H7 (cell line): ENCODE results near the gene ERC2. TPM values are rescaled to one million over a fixed set of nuclear protein-coding genes. Genes with fewer than 3 reads are reported as not detected.

Source experiments
- DNase-seq: peaks from one replicate; pipeline ENCODE4 v3.0.0; 2012
- H3K27me3 ChIP-seq: 2 replicates; pipeline ENCODE4 v1.6.0; 2011; ENCODE audit warnings: mild to moderate bottlenecking, low read length; ENCODE audit not compliant: control insufficient read depth, insufficient read depth
- H3K36me3 ChIP-seq: replicated peaks from 2 replicates; pipeline ENCODE4 v1.5.1; 2011; ENCODE audit warnings: low read length; ENCODE audit not compliant: control insufficient read depth, insufficient read depth
- H3K4me3 ChIP-seq: 2 replicates; pipeline ENCODE4 v1.5.1; 2011; ENCODE audit warnings: low read depth, mild to moderate bottlenecking, control low read depth, low read length, moderate library complexity; ENCODE audit not compliant: insufficient read depth
- total RNA-seq: library from RNA; depleted of rRNA; stranded (reverse); fragments of >200 nt; shearing (Covaris generic); gene quantifications from 2 replicates; pipeline ENCODE4 v1.2.3, GENCODE V29; 2014

The ERC2 gene
- total RNA-seq, 1 experiment from 2014 or later: 2.4 TPM

GRCh38 chr3:55607844-55608243, 860.4 kb downstream of the ERC2 start:
- DNase-seq: no peak
- H3K36me3 ChIP-seq: no peaks in the 10 kb centered on the region
- H3K27me3 ChIP-seq: no peaks in the 10 kb centered on the region; the same call in 1 of the 2 replicates

GRCh38 chr3:55607175-55607574, 861.1 kb downstream of the ERC2 start:
- Histone ChIP-seq H3K27me3 (no peaks in the 10 kb centered on the region; the same call in 1 of the 2 replicates), H3K4me3 (no peak overlapping the region), H3K36me3 (no peaks in the 10 kb centered on the region)
- no peak for DNase-seq

More at GRCh38 chr3:55607844-55608243, 860.4 kb downstream of the ERC2 start:
- no peak overlapping the region for H3K4me3 ChIP-seq

- Histone ChIP-seq H3K27me3 (no peaks in the 10 kb centered on the region; the same call in 1 of the 2 replicates), H3K4me3 (no peak overlapping the region), H3K36me3 (no peaks in the 10 kb centered on the region)
- DNase-seq: no peak
Observed at GRCh38 chr3:55605443-55606236, 862.6 kb downstream of the ERC2 start.

- Histone ChIP-seq H3K4me3 (no peak overlapping the region), H3K36me3 (no peaks in the 10 kb centered on the region), H3K27me3 (no peaks in the 10 kb centered on the region; the same call in 1 of the 2 replicates)
- DNase-seq: no peak
Observed at GRCh38 chr3:55604846-55605245, 863.4 kb downstream of the ERC2 start.

GRCh38 chr3:55604402-55604801, 863.9 kb downstream of the ERC2 start:
- Histone ChIP-seq H3K4me3 (no peak overlapping the region), H3K36me3 (no peaks in the 10 kb centered on the region), H3K27me3 (no peaks in the 10 kb centered on the region; the same call in 1 of the 2 replicates)
- DNase-seq: no peak

- H3K27me3 ChIP-seq: no peaks in the 10 kb centered on the region
- H3K4me3 ChIP-seq: no peak overlapping the region
- DNase-seq: no peak
- H3K36me3 ChIP-seq: no peaks in the 10 kb centered on the region
Observed at GRCh38 chr3:55601366-55602080, 866.7 kb downstream of the ERC2 start.

GRCh38 chr3:55598224-55598623, 870.0 kb downstream of the ERC2 start:
- no peak for DNase-seq
- Histone ChIP-seq H3K27me3 (no peaks in the 10 kb centered on the region), H3K4me3 (no peak overlapping the region), H3K36me3 (no peaks in the 10 kb centered on the region)

GRCh38 chr3:55597641-55598040, 870.6 kb downstream of the ERC2 start:
- H3K36me3 ChIP-seq: no peaks in the 10 kb centered on the region
- H3K4me3 ChIP-seq: no peak overlapping the region
- DNase-seq: no peak
- H3K27me3 ChIP-seq: no peaks in the 10 kb centered on the region

GRCh38 chr3:55596212-55596611, 872.1 kb downstream of the ERC2 start:
- no peak for DNase-seq
- Histone ChIP-seq H3K36me3 (no peaks in the 10 kb centered on the region), H3K27me3 (no peaks in the 10 kb centered on the region), H3K4me3 (no peak overlapping the region)

GRCh38 chr3:55595420-55595819, 872.8 kb downstream of the ERC2 start:
- DNase-seq: no peak
- no peaks in the 10 kb centered on the region for H3K36me3 ChIP-seq
- H3K4me3 ChIP-seq: no peak overlapping the region
- H3K27me3 ChIP-seq: no peaks in the 10 kb centered on the region

GRCh38 chr3:55592572-55592971, 875.7 kb downstream of the ERC2 start:
- no peak for DNase-seq
- no peak overlapping the region for H3K4me3 ChIP-seq
- no peaks in the 10 kb centered on the region for H3K36me3 ChIP-seq
- H3K27me3 ChIP-seq: no peaks in the 10 kb centered on the region

- no peak for DNase-seq
- Histone ChIP-seq H3K36me3 (no peaks in the 10 kb centered on the region), H3K27me3 (no peaks in the 10 kb centered on the region), H3K4me3 (no peak overlapping the region)
Observed at GRCh38 chr3:55591888-55592287, 876.4 kb downstream of the ERC2 start.

- no peaks in the 10 kb centered on the region; the same call in 1 of the 2 replicates for H3K27me3 ChIP-seq
- H3K36me3 ChIP-seq: no peaks in the 10 kb centered on the region
- H3K4me3 ChIP-seq: no peak overlapping the region
- peak; percentile 48 for DNase-seq
Observed at GRCh38 chr3:55588146-55588765, 880.0 kb downstream of the ERC2 start.

GRCh38 chr3:55585856-55586255, 882.4 kb downstream of the ERC2 start:
- no peaks in the 10 kb centered on the region; the same call in 1 of the 2 replicates for H3K27me3 ChIP-seq
- H3K4me3 ChIP-seq: no peak overlapping the region
- DNase-seq: peak; percentile 45
- H3K36me3 ChIP-seq: no peaks in the 10 kb centered on the region
